ENCODE results near the gene PTPRM. TPM values are rescaled to one million over a fixed set of nuclear protein-coding genes. Genes with fewer than 3 reads are reported as not detected.

The PTPRM gene
- total RNA-seq, 1 experiment from 2014 or later = 14.5 TPM

DNA sequence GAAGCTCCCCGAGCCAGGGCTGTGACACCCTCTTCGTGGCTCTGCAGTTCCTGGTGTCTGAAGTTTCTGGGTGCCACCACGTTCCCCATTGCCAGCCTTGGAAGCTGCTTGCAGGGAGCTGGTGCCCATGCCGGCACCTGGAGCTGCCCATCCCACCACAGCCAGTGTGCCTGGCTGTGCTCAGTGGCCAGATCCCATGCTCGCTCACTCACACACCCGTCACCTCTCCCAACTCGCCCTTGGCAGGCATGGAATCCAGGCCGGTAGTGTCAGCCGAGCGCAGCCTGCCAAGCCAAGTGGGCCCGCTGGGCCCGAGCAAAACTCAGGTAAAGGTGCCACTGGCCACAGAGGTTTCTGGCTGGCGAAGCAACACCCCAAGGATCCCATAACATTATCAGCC is 370.2 kb downstream of the PTPRM start:
- Histone ChIP-seq H3K4me3 (replicated peaks in 1 of 2; ENCODE audit: low read depth in 1 of 2, low read length in 2 of 2) (no peak overlapping the region), H3K9me3 (ENCODE audit: control insufficient read depth in 1 of 2, insufficient read depth in 1 of 2, low read depth in 1 of 2, low read length in 2 of 2) (no peaks in the 10 kb centered on the region), H3K27ac (ENCODE audit: low read depth, low read length) (no peak overlapping the region), H3K4me2 (ENCODE audit: low read length) (no peak overlapping the region), H3K9me2 (ENCODE audit: insufficient read depth) (no peaks in the 10 kb centered on the region), H3K4me1 (ENCODE audit: control insufficient read depth in 1 of 2, insufficient read depth in 2 of 2, low read length in 2 of 2) (no peaks in the 10 kb centered on the region), H3K9ac (ENCODE audit: low read length) (no peak overlapping the region), H2AFZ (ENCODE audit: low read depth, low read length, poor library complexity, severe bottlenecking) (no peak overlapping the region), H4K20me1 (ENCODE audit: insufficient read depth) (no peaks in the 10 kb centered on the region), H3K79me2 (ENCODE audit: insufficient read depth, low read length) (no peaks in the 10 kb centered on the region), H3K36me3 (ENCODE audit: control insufficient read depth in 1 of 2, insufficient read depth in 2 of 2, low read length in 2 of 2) (no peaks in the 10 kb centered on the region), H3K27me3 (ENCODE audit: insufficient read depth, low read length) (no peaks in the 10 kb centered on the region)
- BruUV-seq (replicated peaks) = no TSS peak
- no peak for ATAC-seq
- TF ChIP-seq FOSL1 (IDR thresholded peaks at IDR 0.05; ENCODE audit: low read depth) = no peak
- TF ChIP-seq EZH2 (IDR thresholded peaks at IDR 0.05) = no peak
- no peak for TF ChIP-seq ZBTB33 (IDR thresholded peaks at IDR 0.05; ENCODE audit: extremely low read depth, insufficient replicate concordance, low read length)
- no peak for TF ChIP-seq CTCF (IDR thresholded peaks at IDR 0.05 in 2 of 3, conservative IDR thresholded peaks at IDR 0.05 in 1 of 3; ENCODE audit: borderline replicate concordance in 1 of 3, insufficient read depth in 1 of 3, low read depth in 2 of 3, low read length in 2 of 3)
- TF ChIP-seq CEBPB (IDR thresholded peaks at IDR 0.05; ENCODE audit: low read depth) = no peak
- no peak for TF ChIP-seq ZFX (IDR thresholded peaks at IDR 0.05)
- no peak for TF ChIP-seq YY1 (IDR thresholded peaks at IDR 0.05; ENCODE audit: extremely low read depth, insufficient replicate concordance, low read depth, low read length)
- no peak for TF ChIP-seq POLR2A (IDR thresholded peaks at IDR 0.05; ENCODE audit: borderline replicate concordance, extremely low read depth, insufficient read depth, insufficient read length)
- TF ChIP-seq JUND (IDR thresholded peaks at IDR 0.05) = no peak
- no peak for TF ChIP-seq SP1 (IDR thresholded peaks at IDR 0.05; ENCODE audit: low read depth)
- no peak for TF ChIP-seq EGR1 (IDR thresholded peaks at IDR 0.05; ENCODE audit: low read depth)
- no peak for TF ChIP-seq EZH2phosphoT487 (IDR thresholded peaks at IDR 0.05; ENCODE audit: borderline replicate concordance)
- no peak for TF ChIP-seq TCF7L2 (IDR thresholded peaks at IDR 0.05; ENCODE audit: borderline replicate concordance, extremely low read depth, insufficient read depth, insufficient read length)
- TF ChIP-seq, protein P1, sequence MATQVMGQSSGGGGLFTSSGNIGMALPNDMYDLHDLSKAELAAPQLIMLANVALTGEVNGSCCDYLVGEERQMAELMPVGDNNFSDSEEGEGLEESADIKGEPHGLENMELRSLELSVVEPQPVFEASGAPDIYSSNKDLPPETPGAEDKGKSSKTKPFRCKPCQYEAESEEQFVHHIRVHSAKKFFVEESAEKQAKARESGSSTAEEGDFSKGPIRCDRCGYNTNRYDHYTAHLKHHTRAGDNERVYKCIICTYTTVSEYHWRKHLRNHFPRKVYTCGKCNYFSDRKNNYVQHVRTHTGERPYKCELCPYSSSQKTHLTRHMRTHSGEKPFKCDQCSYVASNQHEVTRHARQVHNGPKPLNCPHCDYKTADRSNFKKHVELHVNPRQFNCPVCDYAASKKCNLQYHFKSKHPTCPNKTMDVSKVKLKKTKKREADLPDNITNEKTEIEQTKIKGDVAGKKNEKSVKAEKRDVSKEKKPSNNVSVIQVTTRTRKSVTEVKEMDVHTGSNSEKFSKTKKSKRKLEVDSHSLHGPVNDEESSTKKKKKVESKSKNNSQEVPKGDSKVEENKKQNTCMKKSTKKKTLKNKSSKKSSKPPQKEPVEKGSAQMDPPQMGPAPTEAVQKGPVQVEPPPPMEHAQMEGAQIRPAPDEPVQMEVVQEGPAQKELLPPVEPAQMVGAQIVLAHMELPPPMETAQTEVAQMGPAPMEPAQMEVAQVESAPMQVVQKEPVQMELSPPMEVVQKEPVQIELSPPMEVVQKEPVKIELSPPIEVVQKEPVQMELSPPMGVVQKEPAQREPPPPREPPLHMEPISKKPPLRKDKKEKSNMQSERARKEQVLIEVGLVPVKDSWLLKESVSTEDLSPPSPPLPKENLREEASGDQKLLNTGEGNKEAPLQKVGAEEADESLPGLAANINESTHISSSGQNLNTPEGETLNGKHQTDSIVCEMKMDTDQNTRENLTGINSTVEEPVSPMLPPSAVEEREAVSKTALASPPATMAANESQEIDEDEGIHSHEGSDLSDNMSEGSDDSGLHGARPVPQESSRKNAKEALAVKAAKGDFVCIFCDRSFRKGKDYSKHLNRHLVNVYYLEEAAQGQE (IDR thresholded peaks at IDR 0.05; ENCODE audit: low read depth) = no peak
- no peak for TF ChIP-seq ELF1 (IDR thresholded peaks at IDR 0.05; ENCODE audit: borderline replicate concordance, low read depth)
- no peak for TF ChIP-seq ATF3 (IDR thresholded peaks at IDR 0.05)
- TF ChIP-seq SIN3A (IDR thresholded peaks at IDR 0.05; ENCODE audit: low read depth) = no peak
- TF ChIP-seq RAD21 (IDR thresholded peaks at IDR 0.05; ENCODE audit: low read depth) = no peak
- TF ChIP-seq CBX3 (IDR thresholded peaks at IDR 0.05; ENCODE audit: low read depth) = no peak
- TF ChIP-seq ZNF274 (IDR thresholded peaks at IDR 0.05; ENCODE audit: low read depth, low read length) = no peak
- intact Hi-C loops (cut with micrococcal nuclease) = no loop called here
- ChIA-PET POLR2A (no interaction called here), CTCF (no interaction called here), RAD21 (ENCODE audit: low non-redundant PET in 1 of 2, low total read pairs in 2 of 2, uncharacterized antibody in 2 of 2, unreplicated experiment in 2 of 2) (no interaction called here)
- no peak for DNase-seq (ENCODE audit: low read depth, low spot score)

All from HCT116 (cell line).